HepG2 (cell line): ENCODE results near the gene CXCL10. TPM values are rescaled to one million over a fixed set of nuclear protein-coding genes. Genes with fewer than 3 reads are reported as not detected.

ENCODE experiments used
- ATAC-seq: fragments of 200-7000 bp; cut with Tn5 transposase; 3 replicates; pipeline ENCODE4 v1.9.1; 2020; ENCODE audit warnings: mild to moderate bottlenecking, moderate library complexity
- BruUV-seq: library from RNA; stranded (reverse); fragments of 400-500 nt; replicated peaks from 2 replicates; lab custom pipeline; 2021; lab: Mats Ljungman, UMichigan
- CTCF ChIA-PET: fragments of 300-600 bp; formaldehyde crosslinking; extraction: SDS; loops from one replicate; lab custom pipeline; 2021; ENCODE audit warnings: low total read pairs, inconsistent platforms, low intra/inter-chr PET ratio; lab: Yijun Ruan, JAX
- POLR2A ChIA-PET: fragments of 350-600 bp; sonication (Branson Sonifier 250); formaldehyde crosslinking; loops from one replicate; lab custom pipeline; 2020; ENCODE audit warnings: antibody characterized with exemption, inconsistent platforms; lab: Yijun Ruan, JAX
- DNase-seq: peaks from one replicate; pipeline ENCODE4 v3.0.0-alpha.2; 2015; ENCODE audit warnings: low spot score
- FAIRE-seq: peaks from 3 replicates; lab custom pipeline; 2011; peaks lifted over from hg19 to GRCh38; lab: Jason Lieb, UNC
- H2AFZ ChIP-seq: one replicate; pipeline ENCODE4 v1.6.1; 2011; ENCODE audit warnings: low read length, inconsistent platforms
- H3K27ac ChIP-seq: fragments of 300-600 bp; 3 replicates; pipeline ENCODE4 v1.8.0; 2011; ENCODE audit warnings: mixed run types, mild to moderate bottlenecking, mixed read lengths, low read length, inconsistent platforms; ENCODE audit not compliant: insufficient read depth; ENCODE audit errors: extremely low read length
- H3K27me3 ChIP-seq, 2 experiments: fragments of 200-600 bp in 1 of 2; 2 replicates in 1 of 2; 3 replicates in 1 of 2; pipeline versions ENCODE4 v1.6.0 to v1.8.0; 2011; ENCODE audit warnings: low read length in 2 of 2, mild to moderate bottlenecking in 2 of 2, moderate library complexity in 2 of 2, inconsistent platforms in 1 of 2; ENCODE audit not compliant: insufficient read depth in 2 of 2, control insufficient read depth in 1 of 2
- H3K36me3 ChIP-seq, 2 experiments: fragments of 200-600 bp in 1 of 2; replicated peaks in 1 of 2; 2 replicates in 1 of 2; 3 replicates in 1 of 2; pipeline versions ENCODE4 v1.5.1 to v1.8.0; 2011; ENCODE audit warnings: low read length in 2 of 2, inconsistent platforms in 1 of 2; ENCODE audit not compliant: insufficient read depth in 2 of 2, control insufficient read depth in 1 of 2
- H3K4me1 ChIP-seq: 2 replicates; pipeline ENCODE4 v1.5.1; 2012; ENCODE audit warnings: low read length, inconsistent platforms; ENCODE audit not compliant: insufficient read depth
- H3K4me2 ChIP-seq: 2 replicates; pipeline ENCODE4 v1.6.0; 2011; ENCODE audit warnings: low read depth, low read length, inconsistent platforms
- H3K4me3 ChIP-seq, 3 experiments: fragments of 200-600 bp in 1 of 3; sonication (generic), shearing (Covaris generic) in 1 of 3; replicated peaks in 1 of 3; 2 replicates each; pipeline ENCODE4 v1.5.1; 2011 to 2016; ENCODE audit warnings: low read length in 3 of 3, inconsistent platforms in 2 of 3, low read depth in 2 of 3, mild to moderate bottlenecking in 2 of 3, control low read depth in 1 of 3, mixed read lengths in 1 of 3; ENCODE audit not compliant: insufficient read depth in 1 of 3
- H3K79me2 ChIP-seq: one replicate; pipeline ENCODE4 v1.6.1; 2011; ENCODE audit warnings: low read length, inconsistent platforms; ENCODE audit not compliant: insufficient read depth
- H3K9ac ChIP-seq: 2 replicates; pipeline ENCODE4 v1.6.0; 2011; ENCODE audit warnings: mild to moderate bottlenecking, low read depth, low read length, inconsistent platforms; ENCODE audit not compliant: insufficient read depth
- H3K9me3 ChIP-seq: 2 replicates; pipeline ENCODE4 v1.5.1; 2012; ENCODE audit warnings: mild to moderate bottlenecking, low read length
- H4K20me1 ChIP-seq: 2 replicates; pipeline ENCODE4 v1.6.0; 2011; ENCODE audit warnings: inconsistent platforms, mild to moderate bottlenecking, low read length, moderate library complexity; ENCODE audit not compliant: insufficient read depth
- BRCA1 ChIP-seq: sonication (generic); formaldehyde crosslinking; IDR thresholded peaks from 2 replicates; pipeline ENCODE4 v1.4.0; 2020; ENCODE audit warnings: missing genetic modification reagents
- CEBPB ChIP-seq: IDR thresholded peaks from 2 replicates; pipeline ENCODE4 v1.6.1; 2011; ENCODE audit warnings: low read depth, low read length, improper control_type of control experiment, borderline replicate concordance
- HIC2 ChIP-seq: sonication (generic); formaldehyde crosslinking; IDR thresholded peaks from 2 replicates; pipeline ENCODE4 v1.9.0; 2022; ENCODE audit warnings: low read depth, missing genetic modification reagents
- HMGA1 ChIP-seq: sonication (generic); formaldehyde crosslinking; conservative IDR thresholded peaks from 2 replicates; pipeline ENCODE4 v1.4.0; 2020; ENCODE audit warnings: missing genetic modification reagents
- HOMEZ ChIP-seq: IDR thresholded peaks from 2 replicates; pipeline ENCODE4 v1.6.1; 2016; ENCODE audit warnings: low read depth
- HOXA5 ChIP-seq: sonication (generic); formaldehyde crosslinking; IDR thresholded peaks from 2 replicates; pipeline ENCODE4 v1.4.0; 2020; ENCODE audit warnings: missing genetic modification reagents
- KDM6A ChIP-seq: IDR thresholded peaks from 2 replicates; pipeline ENCODE4 v1.6.1; 2016; ENCODE audit warnings: low read depth
- PAF1 ChIP-seq: IDR thresholded peaks from 2 replicates; pipeline ENCODE4 v1.6.1; 2016; ENCODE audit warnings: missing genetic modification reagents, missing compliant biosample characterization
- PAWR ChIP-seq: sonication (generic); formaldehyde crosslinking; IDR thresholded peaks from 2 replicates; pipeline ENCODE4 v1.4.0; 2020; ENCODE audit warnings: missing genetic modification reagents, mild to moderate bottlenecking, borderline replicate concordance
- POLR2AphosphoS2 ChIP-seq: IDR thresholded peaks from 2 replicates; pipeline ENCODE4 v1.6.1; 2011; ENCODE audit warnings: low read depth, low read length, improper control_type of control experiment
- U2AF2 ChIP-seq: fragments of 200-400 bp; formaldehyde crosslinking; IDR thresholded peaks from 2 replicates; pipeline ENCODE4 v1.6.1; 2017; ENCODE audit warnings: low read depth, mild to moderate bottlenecking, low read length
- ZFP36L1 ChIP-seq: sonication (generic); formaldehyde crosslinking; IDR thresholded peaks from 2 replicates; pipeline ENCODE4 v1.8.0; 2022; ENCODE audit warnings: mild to moderate bottlenecking, missing genetic modification reagents, moderate library complexity
- ZNF264 ChIP-seq: sonication (generic); formaldehyde crosslinking; IDR thresholded peaks from 2 replicates; pipeline ENCODE4 v1.4.0; 2020; ENCODE audit warnings: missing genetic modification reagents
- ZNF343 ChIP-seq: sonication (generic); formaldehyde crosslinking; IDR thresholded peaks from 2 replicates; pipeline ENCODE4 v1.4.0; 2020; ENCODE audit warnings: mild to moderate bottlenecking, missing genetic modification reagents
- ZNF577 ChIP-seq: sonication (generic); formaldehyde crosslinking; IDR thresholded peaks from 2 replicates; pipeline ENCODE4 v1.4.0; 2020; ENCODE audit warnings: mild to moderate bottlenecking, low read depth, missing genetic modification reagents, borderline replicate concordance
- ZNF879 ChIP-seq: sonication (generic); formaldehyde crosslinking; IDR thresholded peaks from 2 replicates; pipeline ENCODE4 v1.8.1; 2023; ENCODE audit warnings: missing genetic modification reagents
- WGBS: methylation state at CpG from one replicate; pipeline ENCODE4 v1.1.6; 2017; ENCODE audit warnings: low lambda C conversion rate; 5-methylcytosine and 5-hydroxymethylcytosine counted together
- in situ Hi-C: cut with HindIII; loops from 2 replicates; pipeline ENCODE4 v1.10.0; 2017; ENCODE audit warnings: low pct_unique_long_range_greater_than_20kb; ENCODE audit not compliant: extremely low pct_ligation_motif_present
- intact Hi-C: fragments of 100-400 bp; cut with micrococcal nuclease; formaldehyde crosslinking; loops from one replicate; pipeline ENCODE4 v1.10.0; 2022; ENCODE audit not compliant: unreplicated experiment
- polyA plus RNA-seq, 8 experiments: library from polyadenylated mRNA; depleted of rRNA in 3 of 8; stranded (reverse) in 7 of 8; unstranded in 1 of 8; fragments of >200 nt; fragmentation: Illumina TruSeq in 4 of 8; extraction: Trizol in 4 of 8; gene quantifications; 2 replicates each; pipeline versions ENCODE4 v1.2.1 to v1.2.3, GENCODE V29; 2011 to 2016; ENCODE audit warnings: low read depth in 4 of 8, missing spikeins in 1 of 8, mixed read lengths in 1 of 8; ENCODE audit not compliant: insufficient read depth in 1 of 8
- total RNA-seq, 5 experiments: library from RNA; depleted of rRNA; stranded (reverse); fragments of >200 nt; fragmentation: Illumina TruSeq; extraction: Trizol; gene quantifications; 2 replicates each; pipeline ENCODE4 v1.2.3, GENCODE V29; 2016; ENCODE audit warnings: low read depth in 1 of 5
- TF ChIP-seq, protein P1 (sequence below): sonication (generic); IDR thresholded peaks from 2 replicates; pipeline ENCODE4 v1.6.1; 2016; ENCODE audit warnings: low read depth, borderline replicate concordance

CXCL10 gene
- total and polyA plus RNA-seq, 2 of the 13 experiments (the other 11 are each of a cell fraction or from before 2014, with no cell fraction given): not detected

DNA sequence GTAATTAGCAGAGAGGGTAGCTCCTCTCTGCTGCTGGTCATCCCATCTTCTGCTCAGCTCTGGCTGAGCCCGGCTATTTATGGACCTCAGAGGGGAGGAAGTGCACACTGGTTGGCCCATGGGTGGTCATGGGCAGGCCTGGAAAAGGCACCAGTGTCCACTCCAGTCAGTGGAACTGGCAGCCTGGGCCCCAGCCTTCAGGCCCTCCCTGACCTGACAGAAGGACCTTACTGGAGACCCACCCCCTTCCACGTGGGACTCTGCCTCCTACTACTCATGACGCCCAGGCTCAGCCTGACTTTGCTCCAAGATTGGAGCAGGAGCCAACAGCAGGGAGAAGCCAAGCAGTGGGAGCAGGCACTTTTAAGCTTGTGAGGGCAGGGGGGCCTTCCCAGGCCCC, 43.2 kb upstream of the CXCL10 start:
- FAIRE-seq: no peak
- Histone ChIP-seq H3K27ac (no peak overlapping the region), H3K27me3 (no peaks in the 10 kb centered on the region), H2AFZ (no peak overlapping the region), H3K9ac (no peak overlapping the region), H3K4me2 (no peak overlapping the region), H3K4me3 (no peak overlapping the region), H3K36me3 (no peaks in the 10 kb centered on the region), H3K79me2 (no peaks in the 10 kb centered on the region), H3K9me3 (no peaks in the 10 kb centered on the region), H4K20me1 (no peaks in the 10 kb centered on the region), H3K4me1 (no peaks in the 10 kb centered on the region)
- BruUV-seq: no TSS peak
- CTCF ChIA-PET: interaction anchor here (3.1 kb wide), 1 partner anchor 71 kb away, joined by 36 read pairs; no protein-coding TSS in a partner anchor
- intact Hi-C loops: no loop called here
- DNase-seq: no peak
- TF ChIP-seq POLR2AphosphoS2 (no peak), HMGA1 (CRISPR knock-in tag) (no peak), HOXA5 (CRISPR knock-in tag) (no peak), ZNF343 (no peak)
- WGBS: no CpG with 5 or more reads among the region's 3 CpGs
- POLR2A ChIA-PET: no interaction called here
- ATAC-seq: no peak
- in situ Hi-C loops: loop anchor here (5.0 to 10.0 kb wide), 2 partner anchors 69 to 172 kb away; no protein-coding TSS in a partner anchor

GRCh38 chr4:76061982-76062381, 38.7 kb upstream of the CXCL10 start:
- in situ Hi-C loops (loop anchor here (10.0 kb wide), 1 partner anchor 167 kb away; no protein-coding TSS in a partner anchor), intact Hi-C loops (no loop called here)
- Histone ChIP-seq H3K27me3 (no peaks in the 10 kb centered on the region), H3K4me2 (no peak overlapping the region), H3K4me3 (no peak overlapping the region), H3K9ac (no peak overlapping the region), H3K9me3 (no peaks in the 10 kb centered on the region), H3K36me3 (no peaks in the 10 kb centered on the region), H3K27ac (no peak overlapping the region), H2AFZ (no peak overlapping the region), H3K79me2 (no peaks in the 10 kb centered on the region), H4K20me1 (no peaks in the 10 kb centered on the region), H3K4me1 (peaks cover 19% of the 10 kb centered on the region)
- DNase-seq: no peak
- FAIRE-seq: no peak
- 32% methylated on average over 1 of the region's 1 CpG for whole genome bisulfite sequencing
- no TSS peak for BruUV-seq
- no peak for ATAC-seq
- CTCF ChIA-PET: no interaction called here
- POLR2A ChIA-PET: no interaction called here
- no peak for TF ChIP-seq HOMEZ (CRISPR knock-in tag)
- TF ChIP-seq PAWR (CRISPR knock-in tag): no peak
- TF ChIP-seq ZNF264 (CRISPR knock-in tag): no peak
- TF ChIP-seq BRCA1 (CRISPR knock-in tag): no peak
- no peak for TF ChIP-seq ZFP36L1
- TF ChIP-seq ZNF879 (CRISPR knock-in tag): no peak
- TF ChIP-seq PAF1 (CRISPR knock-in tag): no peak
- no peak for TF ChIP-seq U2AF2
- no peak for TF ChIP-seq KDM6A (CRISPR knock-in tag)
- no peak for TF ChIP-seq ZNF577 (CRISPR knock-in tag)
- no peak for TF ChIP-seq CEBPB
- TF ChIP-seq, protein P1, sequence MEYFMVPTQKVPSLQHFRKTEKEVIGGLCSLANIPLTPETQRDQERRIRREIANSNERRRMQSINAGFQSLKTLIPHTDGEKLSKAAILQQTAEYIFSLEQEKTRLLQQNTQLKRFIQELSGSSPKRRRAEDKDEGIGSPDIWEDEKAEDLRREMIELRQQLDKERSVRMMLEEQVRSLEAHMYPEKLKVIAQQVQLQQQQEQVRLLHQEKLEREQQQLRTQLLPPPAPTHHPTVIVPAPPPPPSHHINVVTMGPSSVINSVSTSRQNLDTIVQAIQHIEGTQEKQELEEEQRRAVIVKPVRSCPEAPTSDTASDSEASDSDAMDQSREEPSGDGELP: no peak
- no peak for TF ChIP-seq HIC2 (CRISPR knock-in tag)
